ENCODE data around the gene TCL1A. TPM values are rescaled to one million over a fixed set of nuclear protein-coding genes. Genes with fewer than 3 reads are reported as not detected.
"Not testable (repeated sequence)": the region's sequence is repeated elsewhere in the genome, so short reads cannot be mapped to it uniquely, and the experiment has no call there.

Gene TCL1A, protein sequence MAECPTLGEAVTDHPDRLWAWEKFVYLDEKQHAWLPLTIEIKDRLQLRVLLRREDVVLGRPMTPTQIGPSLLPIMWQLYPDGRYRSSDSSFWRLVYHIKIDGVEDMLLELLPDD
- not detected for total RNA-seq

DNA sequence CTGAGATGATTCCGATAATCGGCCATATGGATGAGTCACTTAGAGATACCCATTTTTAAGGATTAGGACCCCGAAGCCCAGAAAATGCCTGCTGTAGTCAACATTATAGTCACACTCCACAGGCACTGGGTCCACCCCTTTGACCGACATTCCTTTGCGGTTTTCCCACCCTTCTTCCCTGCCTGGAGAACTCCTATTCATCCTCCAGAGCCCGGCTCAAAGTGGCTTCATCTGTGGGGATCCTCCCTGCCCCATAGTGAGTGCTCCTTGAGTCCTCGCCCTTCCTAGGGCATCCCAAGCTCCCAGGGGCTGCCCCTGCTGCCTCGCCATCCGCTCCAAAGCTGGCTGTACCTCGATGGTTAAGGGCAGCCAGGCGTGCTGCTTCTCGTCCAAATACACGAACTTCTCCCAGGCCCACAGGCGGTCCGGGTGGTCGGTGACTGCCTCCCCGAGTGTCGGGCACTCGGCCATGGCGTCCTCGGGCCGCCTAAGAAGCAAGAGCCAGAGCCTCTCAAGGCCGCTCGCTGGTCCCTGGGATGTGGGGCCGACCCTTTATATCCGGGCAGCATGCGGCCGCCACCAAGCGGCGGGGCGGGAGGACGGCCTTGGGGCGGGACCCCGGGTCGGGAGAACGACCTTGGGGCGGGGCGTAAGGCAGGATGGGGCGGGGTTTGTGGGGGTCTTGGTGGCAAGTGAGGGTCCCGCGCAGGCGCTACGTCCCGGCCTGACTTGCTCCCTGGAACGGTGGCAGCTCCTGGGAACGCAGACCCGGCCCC is at the start of gene TCL1A:
Gene TCL1A (minus strand): TSS at position 530 of the 776 bp plus-strand sequence. CDS start 59 bp downstream, at position 471.
- no peak within 1 kb of the TSS for H3K4me3 ChIP-seq
- H3K27me3 ChIP-seq, result peaks cover 0 to 49% (median 3%) of the 10 kb centered on the region in 4 donors
- TF ChIP-seq, protein P1, sequence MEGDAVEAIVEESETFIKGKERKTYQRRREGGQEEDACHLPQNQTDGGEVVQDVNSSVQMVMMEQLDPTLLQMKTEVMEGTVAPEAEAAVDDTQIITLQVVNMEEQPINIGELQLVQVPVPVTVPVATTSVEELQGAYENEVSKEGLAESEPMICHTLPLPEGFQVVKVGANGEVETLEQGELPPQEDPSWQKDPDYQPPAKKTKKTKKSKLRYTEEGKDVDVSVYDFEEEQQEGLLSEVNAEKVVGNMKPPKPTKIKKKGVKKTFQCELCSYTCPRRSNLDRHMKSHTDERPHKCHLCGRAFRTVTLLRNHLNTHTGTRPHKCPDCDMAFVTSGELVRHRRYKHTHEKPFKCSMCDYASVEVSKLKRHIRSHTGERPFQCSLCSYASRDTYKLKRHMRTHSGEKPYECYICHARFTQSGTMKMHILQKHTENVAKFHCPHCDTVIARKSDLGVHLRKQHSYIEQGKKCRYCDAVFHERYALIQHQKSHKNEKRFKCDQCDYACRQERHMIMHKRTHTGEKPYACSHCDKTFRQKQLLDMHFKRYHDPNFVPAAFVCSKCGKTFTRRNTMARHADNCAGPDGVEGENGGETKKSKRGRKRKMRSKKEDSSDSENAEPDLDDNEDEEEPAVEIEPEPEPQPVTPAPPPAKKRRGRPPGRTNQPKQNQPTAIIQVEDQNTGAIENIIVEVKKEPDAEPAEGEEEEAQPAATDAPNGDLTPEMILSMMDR (IDR thresholded peaks at IDR 0.05), result no peak
- no peak for TF ChIP-seq POLR2A (IDR thresholded peaks at IDR 0.05)
- 62 to 92% methylated on average over 3 to 13 of the region's 47 CpGs for WGBS, 2 donors
- H3K36me3 ChIP-seq, result no peaks in the 10 kb centered on the region
- intact Hi-C loops (cut with DNase I), result no loop called here
- no peaks in the 10 kb centered on the region for H3K9me3 ChIP-seq
- no peaks in the 10 kb centered on the region for H3K4me1 ChIP-seq
- DNase-seq, result no peak
- H3K27ac ChIP-seq, result no peak within 1 kb of the TSS

DNA sequence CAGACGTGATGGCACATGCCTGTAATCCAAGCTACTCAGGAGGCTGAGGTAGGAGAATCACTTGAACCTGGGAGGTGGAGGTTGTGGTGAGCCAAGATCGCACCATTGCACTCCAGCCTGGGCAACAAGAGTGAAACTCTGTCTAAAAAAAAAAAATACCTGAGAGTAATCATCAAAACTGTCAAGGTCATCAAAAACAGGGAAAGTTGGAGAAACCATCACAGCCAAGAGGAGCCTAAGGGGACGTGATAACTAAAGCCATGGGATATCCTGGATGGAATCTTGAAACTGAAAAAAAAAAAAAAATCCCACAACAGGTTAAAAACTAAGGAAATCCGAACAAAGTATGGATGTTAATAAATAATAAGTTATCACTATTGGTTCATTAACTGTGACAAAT is 49.1 kb upstream of the TCL1A start:
- DNase-seq; H3K9me3 ChIP-seq; H3K27ac ChIP-seq; H3K4me1 ChIP-seq; H3K36me3 ChIP-seq; H3K4me3 ChIP-seq; intact Hi-C loops (cut with DNase I): not testable (repeated sequence)
- 68 to 71% methylated on average over 4 of the region's 4 CpGs for WGBS, 2 donors
- H3K27me3 ChIP-seq, result peaks cover 0 to 43% (median 0%) of the 10 kb centered on the region in 4 donors

DNA sequence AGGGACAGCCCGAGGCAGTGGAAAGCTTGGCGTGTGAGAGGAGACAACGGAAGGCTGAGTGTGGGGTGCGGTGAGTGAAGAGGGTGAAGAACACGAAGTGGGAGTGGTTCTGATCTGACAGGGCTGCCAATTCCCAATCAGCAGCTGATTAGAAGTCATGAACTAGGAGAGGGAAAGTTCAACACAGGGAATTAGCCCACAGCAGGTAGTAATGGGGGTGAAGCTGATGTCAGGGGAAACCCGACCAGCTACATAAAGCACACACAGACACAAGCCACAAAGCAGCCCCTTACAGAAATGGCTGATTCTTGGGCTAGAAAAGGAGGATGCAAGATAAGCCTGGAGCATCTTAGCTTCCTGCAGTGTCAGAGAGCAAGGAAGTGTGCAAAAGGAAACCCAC is 47.5 kb upstream of the TCL1A start:
- TF ChIP-seq, protein P1 (IDR thresholded peaks at IDR 0.05), result no peak
- no peak for TF ChIP-seq POLR2A (IDR thresholded peaks at IDR 0.05)
- intact Hi-C loops (cut with DNase I), result no loop called here
- Histone ChIP-seq H3K4me1 (no peaks in the 10 kb centered on the region), H3K36me3 (no peaks in the 10 kb centered on the region), H3K9me3 (no peaks in the 10 kb centered on the region), H3K27me3 (peaks cover 0 to 39% (median 0%) of the 10 kb centered on the region in 4 donors), H3K4me3 (no peak overlapping the region), H3K27ac (no peak overlapping the region)
- DNase-seq, result no peak
- WGBS, 2 donors, result 34 to 54% methylated on average over 6 of the region's 6 CpGs

DNA sequence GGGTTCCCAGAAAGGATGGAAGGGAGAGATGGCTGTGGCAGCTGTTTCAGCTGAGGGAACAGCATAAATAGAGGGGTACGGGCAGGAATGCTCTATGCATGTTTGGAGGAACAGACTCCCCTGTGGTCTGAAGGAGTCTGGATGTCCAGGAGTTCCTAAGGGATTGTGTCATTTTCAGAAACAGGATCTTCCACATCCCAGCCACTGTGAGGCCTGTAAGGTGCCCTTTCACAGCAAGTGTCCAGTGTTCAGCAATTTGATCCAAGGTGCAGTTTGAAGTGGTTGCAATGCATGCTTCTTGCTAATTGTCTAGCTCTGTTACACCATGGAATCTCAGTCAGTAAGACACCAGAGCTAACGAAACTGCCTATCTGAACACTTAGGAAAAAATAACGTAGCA is 46.7 kb upstream of the TCL1A start:
- intact Hi-C loops (cut with DNase I), result no loop called here
- Histone ChIP-seq H3K27ac (no peak overlapping the region), H3K9me3 (no peaks in the 10 kb centered on the region), H3K36me3 (no peaks in the 10 kb centered on the region), H3K4me3 (no peak overlapping the region), H3K27me3 (peaks cover 0 to 38% (median 0%) of the 10 kb centered on the region in 4 donors), H3K4me1 (no peaks in the 10 kb centered on the region)
- TF ChIP-seq POLR2A (IDR thresholded peaks at IDR 0.05), result no peak
- TF ChIP-seq, protein P1 (IDR thresholded peaks at IDR 0.05), result no peak
- no peak for DNase-seq
- WGBS, 2 donors, result 61 to 75% methylated on average over 3 of the region's 3 CpGs

GRCh38 chr14:95759941-95760340 is 46.0 kb upstream of the TCL1A start:
- TF ChIP-seq POLR2A (IDR thresholded peaks at IDR 0.05), result no peak
- TF ChIP-seq, protein P1 (IDR thresholded peaks at IDR 0.05), result no peak
- intact Hi-C loops (cut with DNase I), result no loop called here
- no peaks in the 10 kb centered on the region for H3K9me3 ChIP-seq
- no peaks in the 10 kb centered on the region for H3K4me1 ChIP-seq
- no peak overlapping the region for H3K4me3 ChIP-seq
- H3K36me3 ChIP-seq, result no peaks in the 10 kb centered on the region
- H3K27me3 ChIP-seq, result peaks cover 0 to 33% (median 0%) of the 10 kb centered on the region in 4 donors
- no peak overlapping the region for H3K27ac ChIP-seq
- no peak for DNase-seq

All from esophagus squamous epithelium (tissue), 5 donors.